Skin of body (tissue), 2 donors: Measurements from ENCODE around the gene ZNF560. TPM values are rescaled to one million over a fixed set of nuclear protein-coding genes. Genes with fewer than 3 reads are reported as not detected.

Experiments used
- DNase-seq: peaks from one replicate; lab custom pipeline; 2025; lab: John Stamatoyannopoulos, UW
- total RNA-seq: library from RNA; depleted of rRNA; stranded (reverse); fragments of >200 nt; gene quantifications from one replicate; pipeline ENCODE4 v1.2.3, GENCODE V29; 2014

The ZNF560 gene
- total RNA-seq, 1 donor from 2014 or later = 0.49 TPM

DNA sequence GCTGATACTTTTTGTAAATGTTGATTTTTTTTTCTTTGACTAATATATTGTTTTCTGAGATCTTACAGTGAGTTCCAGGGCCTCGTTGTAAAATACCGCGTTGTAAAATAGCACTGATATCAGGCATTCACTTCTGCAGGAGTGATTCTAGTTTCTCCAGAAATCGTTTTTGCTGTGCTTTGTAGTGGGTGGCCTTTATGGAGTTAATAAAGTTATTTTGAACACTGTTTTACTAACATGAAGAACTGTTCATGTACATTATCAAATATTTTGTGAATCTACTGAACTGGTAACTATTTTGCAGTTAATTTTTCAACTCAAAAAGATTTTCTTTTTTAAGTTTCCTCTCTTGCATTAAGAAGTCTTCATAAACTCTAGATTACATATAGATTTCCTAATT is 62.1 kb downstream of the ZNF560 start:
- no peak for DNase-seq

DNA sequence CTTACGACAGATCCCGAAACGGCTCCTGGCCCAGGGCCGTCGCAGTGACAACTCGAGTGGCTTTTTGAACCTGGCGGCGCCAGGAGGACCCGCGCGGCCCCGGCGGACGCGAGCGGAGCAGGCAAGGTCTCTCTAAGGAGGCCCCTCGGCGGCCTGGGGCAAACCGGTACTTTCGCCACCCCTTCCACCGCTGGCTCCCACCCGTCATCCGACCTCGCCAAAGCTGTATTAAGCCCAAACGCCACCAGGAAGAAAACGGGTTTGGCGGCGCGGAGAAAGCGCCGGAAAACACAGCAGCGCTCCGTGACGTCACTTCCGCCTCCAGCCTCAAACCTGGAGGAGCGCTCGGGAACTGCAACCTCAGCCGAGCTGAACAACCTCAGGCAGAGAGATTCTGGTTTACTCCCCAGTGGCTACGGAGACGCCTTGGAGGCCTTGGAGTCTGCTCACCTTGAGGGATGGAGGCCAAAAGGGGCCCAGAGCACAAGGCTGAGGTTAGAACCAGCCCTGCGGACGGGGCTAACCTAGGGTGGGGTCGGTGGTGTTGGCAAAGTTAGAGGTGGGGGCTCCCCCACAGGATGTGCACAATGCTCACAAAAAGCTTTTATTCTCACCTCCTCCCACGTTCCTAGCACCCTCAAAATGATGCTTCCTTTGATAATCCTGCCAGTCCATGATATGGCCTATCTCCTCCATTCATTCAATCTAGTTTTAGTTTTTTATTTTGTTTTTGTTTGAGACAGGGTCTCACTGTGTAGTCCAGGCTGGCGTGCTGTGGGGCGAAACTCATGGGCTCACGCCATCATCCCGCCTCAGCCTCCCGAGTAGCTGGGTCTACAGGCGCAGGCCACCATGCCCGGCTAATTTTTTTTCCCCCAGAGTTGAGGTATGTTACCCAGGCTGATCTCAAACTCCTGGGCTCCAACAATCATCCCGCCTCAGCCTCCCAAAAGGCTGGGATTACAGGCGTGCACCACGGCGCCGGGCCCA is 62.8 kb downstream of the ZNF560 start, which contains the start of gene ZNF266:
Gene ZNF266, minus strand, starts transcription at position 295 of the 990 bp plus-strand sequence. CDS start 15,484 bp downstream, outside the sequence.
- peak; percentile 94 for DNase-seq

DNA sequence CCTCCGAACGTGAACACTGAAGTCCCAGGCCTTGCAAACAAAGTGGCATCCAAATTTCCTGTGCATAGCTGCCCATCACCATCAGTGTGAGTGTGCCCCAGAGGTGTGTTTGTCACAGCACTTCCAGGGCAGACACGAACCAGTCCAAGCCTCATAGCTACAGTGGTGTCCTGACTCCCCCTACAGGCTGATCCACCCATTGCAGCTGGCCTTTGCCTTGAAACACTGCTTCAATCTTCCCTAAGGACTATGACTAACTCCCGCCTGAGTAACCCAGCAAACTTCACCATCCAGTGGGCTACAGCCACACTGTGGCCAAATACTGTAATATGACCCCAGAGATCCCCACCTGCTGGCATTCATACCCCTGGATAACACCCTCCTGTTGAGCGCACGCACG is 66.9 kb downstream of the ZNF560 start:
- DNase-seq = no peak

DNA sequence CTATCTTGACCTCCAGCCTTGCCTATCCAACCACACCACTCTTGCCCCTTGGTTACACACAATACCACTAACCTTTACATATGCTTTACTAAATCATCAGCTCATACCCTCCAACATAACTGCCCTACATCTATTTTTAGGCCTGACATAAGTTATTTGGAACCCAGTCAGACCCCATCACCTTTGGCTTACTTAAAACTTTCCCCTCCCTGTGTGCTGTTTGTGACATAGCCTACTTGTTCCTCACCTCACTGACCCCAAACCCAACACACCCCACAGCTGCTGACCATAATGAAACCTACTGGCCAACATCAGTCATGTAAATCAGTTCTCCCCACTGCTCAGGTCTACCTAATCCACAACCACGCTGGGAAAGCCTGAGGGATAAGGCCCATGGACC is 68.0 kb downstream of the ZNF560 start:
- DNase-seq = no peak

DNA sequence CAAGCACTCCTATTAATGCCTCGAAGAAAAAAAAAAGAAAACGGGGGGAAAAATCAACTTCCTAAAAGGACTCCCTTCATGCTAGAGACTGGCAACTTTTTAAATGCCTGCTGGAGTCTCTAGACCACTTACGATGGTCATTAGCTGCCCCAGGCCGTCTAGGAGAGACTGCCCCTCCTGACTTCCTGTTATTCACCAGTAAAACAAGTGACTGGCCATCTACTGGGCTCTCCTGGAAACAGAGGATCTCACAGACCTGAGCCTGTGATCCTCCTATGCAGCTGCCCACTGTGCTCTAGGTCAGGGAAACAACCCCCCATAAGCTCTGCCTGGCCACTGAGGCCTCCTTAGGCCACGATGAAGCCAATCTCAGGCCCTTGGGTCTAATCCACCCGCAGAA is 70.5 kb downstream of the ZNF560 start:
- DNase-seq = no peak

Other genes with a start within 250 kb of the ZNF560 start
- gene OR7E24, start 247.7 kb downstream of the ZNF560 start, total RNA-seq = not detected
- gene ZNF699, start 188.8 kb downstream of the ZNF560 start, total RNA-seq = 12.8 TPM
- gene ZNF559, start 174.4 kb downstream of the ZNF560 start, total RNA-seq = 29.8 TPM
- gene ZNF177, start 135.6 kb downstream of the ZNF560 start, total RNA-seq = 4.4 TPM
- 21.8 TPM for gene ZNF266, start 63.0 kb downstream of the ZNF560 start, total RNA-seq
- 15.9 TPM for gene ZNF426, start 40.0 kb upstream of the ZNF560 start, total RNA-seq
- gene ZNF121, start 85.9 kb upstream of the ZNF560 start, total RNA-seq = 51.6 TPM
- gene ZNF561, start 122.6 kb upstream of the ZNF560 start, total RNA-seq = 40.2 TPM
- gene ZNF562, start 176.5 kb upstream of the ZNF560 start, total RNA-seq = 30.4 TPM